K562 (cell line): Measurements from ENCODE around the gene LIX1L. TPM values are rescaled to one million over a fixed set of nuclear protein-coding genes. Genes with fewer than 3 reads are reported as not detected.

Experiments used
- DPF2 ChIP-seq: fragments of 450-650 bp; IDR thresholded peaks from 2 replicates; pipeline ENCODE4 v1.6.1; 2016
- ETV6 ChIP-seq, 3 experiments: fragments of 150-350 bp in 1 of 3; sonication (generic) in 1 of 3; formaldehyde crosslinking in 1 of 3; IDR thresholded peaks; 2 replicates each; pipeline versions ENCODE4 v1.6.1 to v1.8.0; 2014 to 2022; ENCODE audit warnings: borderline replicate concordance in 2 of 3, low read depth in 2 of 3, antibody characterized with exemption in 1 of 3, low read length in 1 of 3, mild to moderate bottlenecking in 1 of 3, missing genetic modification reagents in 1 of 3
- FOS ChIP-seq: IDR thresholded peaks from 3 replicates; pipeline ENCODE4 v1.6.1; 2011; ENCODE audit not compliant: insufficient read length; ENCODE audit errors: extremely low read depth
- GTF2A2 ChIP-seq: IDR thresholded peaks from 2 replicates; pipeline ENCODE4 v1.6.1; 2016; ENCODE audit warnings: mild to moderate bottlenecking, missing genetic modification characterization, missing compliant biosample characterization
- KLF10 ChIP-seq: fragments of 250-450 bp; sonication (Bioruptor Pico); IDR thresholded peaks from 2 replicates; pipeline ENCODE4 v1.6.1; 2021; ENCODE audit warnings: matching md5 sums
- NCOR1 ChIP-seq: fragments of 450-650 bp; IDR thresholded peaks from 2 replicates; pipeline ENCODE4 v1.6.1; 2016; ENCODE audit warnings: mild to moderate bottlenecking, moderate library complexity
- NFRKB ChIP-seq: fragments of 450-650 bp; IDR thresholded peaks from 2 replicates; pipeline ENCODE4 v1.6.1; 2016; ENCODE audit warnings: low read depth
- RB1 ChIP-seq: fragments of 450-650 bp; IDR thresholded peaks from 2 replicates; pipeline ENCODE4 v1.6.1; 2017; ENCODE audit warnings: low read depth, mild to moderate bottlenecking
- THRAP3 ChIP-seq: fragments of 450-650 bp; IDR thresholded peaks from 2 replicates; pipeline ENCODE4 v1.6.1; 2016; ENCODE audit warnings: mild to moderate bottlenecking, inconsistent platforms, borderline replicate concordance
- ZNF431 ChIP-seq: sonication (generic); formaldehyde crosslinking; IDR thresholded peaks from 2 replicates; pipeline ENCODE4 v1.8.0; 2022; ENCODE audit warnings: mild to moderate bottlenecking, missing genetic modification reagents
- polyA plus RNA-seq, 8 experiments: library from polyadenylated mRNA; depleted of rRNA in 4 of 8; stranded (reverse) in 5 of 8; unstranded in 3 of 8; fragments of >200 nt; fragmentation: Nextera tagmentation in 2 of 8; fragmentation: Illumina TruSeq in 1 of 8; extraction: Ambion mirVana in 2 of 8; extraction: Trizol in 1 of 8; gene quantifications; 2 replicates each; pipeline versions ENCODE4 v1.2.1 to v1.2.3, GENCODE V29; 2011 to 2014; ENCODE audit warnings: inconsistent platforms in 1 of 8, missing spikeins in 1 of 8
- total RNA-seq, 7 experiments: library from RNA; depleted of rRNA in 6 of 7; stranded (reverse); fragments of >200 nt in 6 of 7; fragmentation: Illumina TruSeq in 2 of 7; extraction: Trizol in 2 of 7; gene quantifications; 2 replicates each; pipeline versions ENCODE4 v1.2.1 to v1.2.3, GENCODE V29; 2011 to 2021; ENCODE audit warnings: low replicate concordance in 1 of 7
- TF ChIP-seq, protein P1 (sequence below): fragments of 200-800 bp; sonication (Bioruptor generic); IDR thresholded peaks from 2 replicates; pipeline ENCODE4 v1.6.1; 2016; ENCODE audit warnings: missing genetic modification characterization, missing compliant biosample characterization
- TF ChIP-seq, protein P2 (sequence below): sonication (generic); formaldehyde crosslinking; IDR thresholded peaks from 2 replicates; pipeline ENCODE4 v1.8.0; 2022; ENCODE audit warnings: mild to moderate bottlenecking, missing genetic modification reagents
- TF ChIP-seq, protein P3 (sequence below), 2 experiments: fragments of 150-350 bp in 1 of 2; IDR thresholded peaks; 2 replicates each; pipeline ENCODE4 v1.6.1; 2012 to 2016; ENCODE audit warnings: low read depth in 2 of 2, low read length in 2 of 2, mild to moderate bottlenecking in 1 of 2, moderate library complexity in 1 of 2

LIX1L gene
- total and polyA plus RNA-seq, 9 of the 15 experiments (the other 6 are each of a cell fraction or from before 2014, with no cell fraction given): 4.6 to 26.5 (median 12.5) TPM

DNA sequence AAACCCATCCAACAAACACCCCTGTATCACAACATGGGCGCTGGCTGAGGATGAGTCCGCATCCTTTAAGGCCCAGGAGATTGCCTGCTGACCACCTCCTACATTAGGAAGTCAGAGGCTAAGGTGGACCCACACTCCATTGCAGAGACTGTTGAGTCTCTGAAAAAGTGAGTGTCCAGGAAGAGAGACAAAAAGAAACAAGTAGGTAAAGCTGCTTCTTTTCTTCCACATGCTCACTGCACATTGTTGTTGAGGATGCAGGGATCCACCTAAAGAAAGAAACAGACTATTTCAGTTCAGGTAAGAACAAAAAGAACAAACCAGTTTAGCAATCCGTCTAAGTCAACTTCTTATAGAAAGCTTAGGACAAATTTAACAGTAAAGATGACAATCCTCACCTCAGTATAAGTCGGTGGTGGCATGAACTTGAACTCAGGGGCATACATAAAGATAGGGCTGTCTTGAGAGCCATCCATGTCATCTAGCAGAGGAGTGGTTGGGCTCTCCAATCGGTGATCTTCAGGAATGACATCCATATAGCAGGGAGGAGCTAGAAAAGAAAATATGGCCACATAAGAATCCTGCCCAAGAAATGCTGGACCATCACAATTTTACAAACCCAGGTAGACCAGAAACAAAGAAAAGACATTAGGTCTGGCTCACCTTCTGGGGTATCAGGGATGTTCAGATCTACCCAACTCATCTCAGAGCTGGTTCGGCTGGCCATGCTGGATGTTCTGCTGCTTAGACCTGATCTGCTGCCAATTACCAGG lies 36.0 kb upstream of the LIX1L start (continued):
- TF ChIP-seq, protein P1, sequence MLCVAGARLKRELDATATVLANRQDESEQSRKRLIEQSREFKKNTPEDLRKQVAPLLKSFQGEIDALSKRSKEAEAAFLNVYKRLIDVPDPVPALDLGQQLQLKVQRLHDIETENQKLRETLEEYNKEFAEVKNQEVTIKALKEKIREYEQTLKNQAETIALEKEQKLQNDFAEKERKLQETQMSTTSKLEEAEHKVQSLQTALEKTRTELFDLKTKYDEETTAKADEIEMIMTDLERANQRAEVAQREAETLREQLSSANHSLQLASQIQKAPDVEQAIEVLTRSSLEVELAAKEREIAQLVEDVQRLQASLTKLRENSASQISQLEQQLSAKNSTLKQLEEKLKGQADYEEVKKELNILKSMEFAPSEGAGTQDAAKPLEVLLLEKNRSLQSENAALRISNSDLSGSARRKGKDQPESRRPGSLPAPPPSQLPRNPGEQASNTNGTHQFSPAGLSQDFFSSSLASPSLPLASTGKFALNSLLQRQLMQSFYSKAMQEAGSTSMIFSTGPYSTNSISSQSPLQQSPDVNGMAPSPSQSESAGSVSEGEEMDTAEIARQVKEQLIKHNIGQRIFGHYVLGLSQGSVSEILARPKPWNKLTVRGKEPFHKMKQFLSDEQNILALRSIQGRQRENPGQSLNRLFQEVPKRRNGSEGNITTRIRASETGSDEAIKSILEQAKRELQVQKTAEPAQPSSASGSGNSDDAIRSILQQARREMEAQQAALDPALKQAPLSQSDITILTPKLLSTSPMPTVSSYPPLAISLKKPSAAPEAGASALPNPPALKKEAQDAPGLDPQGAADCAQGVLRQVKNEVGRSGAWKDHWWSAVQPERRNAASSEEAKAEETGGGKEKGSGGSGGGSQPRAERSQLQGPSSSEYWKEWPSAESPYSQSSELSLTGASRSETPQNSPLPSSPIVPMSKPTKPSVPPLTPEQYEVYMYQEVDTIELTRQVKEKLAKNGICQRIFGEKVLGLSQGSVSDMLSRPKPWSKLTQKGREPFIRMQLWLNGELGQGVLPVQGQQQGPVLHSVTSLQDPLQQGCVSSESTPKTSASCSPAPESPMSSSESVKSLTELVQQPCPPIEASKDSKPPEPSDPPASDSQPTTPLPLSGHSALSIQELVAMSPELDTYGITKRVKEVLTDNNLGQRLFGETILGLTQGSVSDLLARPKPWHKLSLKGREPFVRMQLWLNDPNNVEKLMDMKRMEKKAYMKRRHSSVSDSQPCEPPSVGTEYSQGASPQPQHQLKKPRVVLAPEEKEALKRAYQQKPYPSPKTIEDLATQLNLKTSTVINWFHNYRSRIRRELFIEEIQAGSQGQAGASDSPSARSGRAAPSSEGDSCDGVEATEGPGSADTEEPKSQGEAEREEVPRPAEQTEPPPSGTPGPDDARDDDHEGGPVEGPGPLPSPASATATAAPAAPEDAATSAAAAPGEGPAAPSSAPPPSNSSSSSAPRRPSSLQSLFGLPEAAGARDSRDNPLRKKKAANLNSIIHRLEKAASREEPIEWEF: no peak
- 0 out of 2 replicates have a peak, but pooled peaks have one; percentile 29 for TF ChIP-seq NFRKB
- no peak for TF ChIP-seq ETV6 (IDR thresholded peaks at IDR 0.05; ENCODE audit: borderline replicate concordance in 1 of 2, low read depth in 2 of 2, low read length in 1 of 2)
- TF ChIP-seq ETV6 (CRISPR knock-in tag; IDR thresholded peaks at IDR 0.05; ENCODE audit: borderline replicate concordance): no peak
- TF ChIP-seq ZNF431 (CRISPR knock-in tag): no peak
- no peak for TF ChIP-seq FOS
- TF ChIP-seq THRAP3: 0 out of 2 replicates have a peak, but pooled peaks have one; percentile 53
- no peak; the same call in 1 of the 2 replicates for TF ChIP-seq NCOR1
- no peak for TF ChIP-seq KLF10 (CRISPR knock-in tag)
- no peak for TF ChIP-seq DPF2
- TF ChIP-seq GTF2A2: no peak
- no peak for TF ChIP-seq RB1
- TF ChIP-seq, protein P2, sequence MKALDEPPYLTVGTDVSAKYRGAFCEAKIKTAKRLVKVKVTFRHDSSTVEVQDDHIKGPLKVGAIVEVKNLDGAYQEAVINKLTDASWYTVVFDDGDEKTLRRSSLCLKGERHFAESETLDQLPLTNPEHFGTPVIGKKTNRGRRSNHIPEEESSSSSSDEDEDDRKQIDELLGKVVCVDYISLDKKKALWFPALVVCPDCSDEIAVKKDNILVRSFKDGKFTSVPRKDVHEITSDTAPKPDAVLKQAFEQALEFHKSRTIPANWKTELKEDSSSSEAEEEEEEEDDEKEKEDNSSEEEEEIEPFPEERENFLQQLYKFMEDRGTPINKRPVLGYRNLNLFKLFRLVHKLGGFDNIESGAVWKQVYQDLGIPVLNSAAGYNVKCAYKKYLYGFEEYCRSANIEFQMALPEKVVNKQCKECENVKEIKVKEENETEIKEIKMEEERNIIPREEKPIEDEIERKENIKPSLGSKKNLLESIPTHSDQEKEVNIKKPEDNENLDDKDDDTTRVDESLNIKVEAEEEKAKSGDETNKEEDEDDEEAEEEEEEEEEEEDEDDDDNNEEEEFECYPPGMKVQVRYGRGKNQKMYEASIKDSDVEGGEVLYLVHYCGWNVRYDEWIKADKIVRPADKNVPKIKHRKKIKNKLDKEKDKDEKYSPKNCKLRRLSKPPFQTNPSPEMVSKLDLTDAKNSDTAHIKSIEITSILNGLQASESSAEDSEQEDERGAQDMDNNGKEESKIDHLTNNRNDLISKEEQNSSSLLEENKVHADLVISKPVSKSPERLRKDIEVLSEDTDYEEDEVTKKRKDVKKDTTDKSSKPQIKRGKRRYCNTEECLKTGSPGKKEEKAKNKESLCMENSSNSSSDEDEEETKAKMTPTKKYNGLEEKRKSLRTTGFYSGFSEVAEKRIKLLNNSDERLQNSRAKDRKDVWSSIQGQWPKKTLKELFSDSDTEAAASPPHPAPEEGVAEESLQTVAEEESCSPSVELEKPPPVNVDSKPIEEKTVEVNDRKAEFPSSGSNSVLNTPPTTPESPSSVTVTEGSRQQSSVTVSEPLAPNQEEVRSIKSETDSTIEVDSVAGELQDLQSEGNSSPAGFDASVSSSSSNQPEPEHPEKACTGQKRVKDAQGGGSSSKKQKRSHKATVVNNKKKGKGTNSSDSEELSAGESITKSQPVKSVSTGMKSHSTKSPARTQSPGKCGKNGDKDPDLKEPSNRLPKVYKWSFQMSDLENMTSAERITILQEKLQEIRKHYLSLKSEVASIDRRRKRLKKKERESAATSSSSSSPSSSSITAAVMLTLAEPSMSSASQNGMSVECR (CRISPR knock-in tag): no peak
- TF ChIP-seq, protein P3, sequence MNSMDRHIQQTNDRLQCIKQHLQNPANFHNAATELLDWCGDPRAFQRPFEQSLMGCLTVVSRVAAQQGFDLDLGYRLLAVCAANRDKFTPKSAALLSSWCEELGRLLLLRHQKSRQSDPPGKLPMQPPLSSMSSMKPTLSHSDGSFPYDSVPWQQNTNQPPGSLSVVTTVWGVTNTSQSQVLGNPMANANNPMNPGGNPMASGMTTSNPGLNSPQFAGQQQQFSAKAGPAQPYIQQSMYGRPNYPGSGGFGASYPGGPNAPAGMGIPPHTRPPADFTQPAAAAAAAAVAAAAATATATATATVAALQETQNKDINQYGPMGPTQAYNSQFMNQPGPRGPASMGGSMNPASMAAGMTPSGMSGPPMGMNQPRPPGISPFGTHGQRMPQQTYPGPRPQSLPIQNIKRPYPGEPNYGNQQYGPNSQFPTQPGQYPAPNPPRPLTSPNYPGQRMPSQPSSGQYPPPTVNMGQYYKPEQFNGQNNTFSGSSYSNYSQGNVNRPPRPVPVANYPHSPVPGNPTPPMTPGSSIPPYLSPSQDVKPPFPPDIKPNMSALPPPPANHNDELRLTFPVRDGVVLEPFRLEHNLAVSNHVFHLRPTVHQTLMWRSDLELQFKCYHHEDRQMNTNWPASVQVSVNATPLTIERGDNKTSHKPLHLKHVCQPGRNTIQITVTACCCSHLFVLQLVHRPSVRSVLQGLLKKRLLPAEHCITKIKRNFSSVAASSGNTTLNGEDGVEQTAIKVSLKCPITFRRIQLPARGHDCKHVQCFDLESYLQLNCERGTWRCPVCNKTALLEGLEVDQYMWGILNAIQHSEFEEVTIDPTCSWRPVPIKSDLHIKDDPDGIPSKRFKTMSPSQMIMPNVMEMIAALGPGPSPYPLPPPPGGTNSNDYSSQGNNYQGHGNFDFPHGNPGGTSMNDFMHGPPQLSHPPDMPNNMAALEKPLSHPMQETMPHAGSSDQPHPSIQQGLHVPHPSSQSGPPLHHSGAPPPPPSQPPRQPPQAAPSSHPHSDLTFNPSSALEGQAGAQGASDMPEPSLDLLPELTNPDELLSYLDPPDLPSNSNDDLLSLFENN (IDR thresholded peaks at IDR 0.05; ENCODE audit: low read depth in 2 of 2, low read length in 2 of 2): no peak
